Limb (tissue), 2 donors: ENCODE results near the gene TAF11L11.
"Not testable (repeated sequence)": the region's sequence is repeated elsewhere in the genome, so short reads cannot be mapped to it uniquely, and the experiment has no call there.

ENCODE experiments used
- DNase-seq, 2 donors: peaks; one replicate each; pipeline ENCODE4 v3.0.0-alpha.2; 2016; ENCODE audit errors: extremely low spot score in 2 of 2

Gene TAF11L11

DNA sequence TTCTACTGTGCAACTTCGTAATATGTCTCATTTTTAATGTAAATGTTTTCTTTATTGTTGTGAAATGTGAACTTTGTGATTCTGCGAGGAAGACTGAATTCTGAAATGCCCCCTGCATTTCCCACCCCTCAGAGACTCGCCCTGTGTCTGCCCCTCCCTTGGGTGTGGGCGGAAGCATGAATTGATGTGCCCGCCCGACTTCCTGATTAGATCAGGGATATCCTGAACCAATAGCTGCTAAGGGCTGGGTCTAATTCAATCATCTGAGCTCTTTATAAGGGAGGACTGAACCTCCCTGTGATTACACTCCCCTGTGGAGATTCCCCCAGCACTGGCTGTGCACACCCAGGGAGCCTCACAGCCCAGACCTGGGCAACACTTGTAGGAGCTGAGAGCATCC lies at the start of gene TAF11L11:
TAF11L11 (plus strand) TSS at position 304 of the 400 bp plus-strand sequence.
- DNase-seq: not testable (repeated sequence)

- DNase-seq: not testable (repeated sequence)
Measured at GRCh38 chr5:17585658-17586057, 18.3 kb upstream of the TAF11L11 start, which contains the start of gene TAF11L7. TSS of gene TAF11L7 (minus strand) at chr5:17585758.

- not testable (repeated sequence) for DNase-seq
Measured at GRCh38 chr5:17590860-17591259, 13.1 kb upstream of the TAF11L11 start, which contains the start of gene TAF11L8. TSS of gene TAF11L8 (minus strand) at chr5:17590960.

DNA sequence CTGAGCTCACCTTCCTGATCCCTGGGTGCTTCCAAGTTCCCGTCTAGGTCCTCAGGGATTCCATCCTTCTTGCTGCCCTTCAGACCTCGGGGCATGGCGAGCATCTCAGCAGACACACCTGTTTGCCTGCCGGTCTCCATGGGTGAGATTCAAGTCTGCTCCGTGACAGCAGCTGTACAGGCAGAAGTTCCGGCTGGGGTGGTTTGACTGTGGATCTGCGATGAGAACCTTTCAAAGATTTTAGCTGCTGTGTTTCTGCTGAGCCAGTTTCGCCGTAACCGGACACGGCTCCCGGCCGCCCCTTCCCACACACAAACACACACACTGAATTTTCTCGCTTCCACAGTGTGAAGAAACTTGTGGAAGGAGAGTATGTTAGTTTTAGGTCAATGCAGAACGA lies 9.7 kb upstream of the TAF11L11 start, which contains the start of gene TAF11L9:
TAF11L9 (minus strand) TSS at position 140 of the 400 bp plus-strand sequence.
- not testable (repeated sequence) for DNase-seq

- not testable (repeated sequence) for DNase-seq
Measured at GRCh38 chr5:17597728-17598127, 6.3 kb upstream of the TAF11L11 start, which contains the start of gene TAF11L10. TSS of gene TAF11L10 (minus strand) at chr5:17597828.

DNA sequence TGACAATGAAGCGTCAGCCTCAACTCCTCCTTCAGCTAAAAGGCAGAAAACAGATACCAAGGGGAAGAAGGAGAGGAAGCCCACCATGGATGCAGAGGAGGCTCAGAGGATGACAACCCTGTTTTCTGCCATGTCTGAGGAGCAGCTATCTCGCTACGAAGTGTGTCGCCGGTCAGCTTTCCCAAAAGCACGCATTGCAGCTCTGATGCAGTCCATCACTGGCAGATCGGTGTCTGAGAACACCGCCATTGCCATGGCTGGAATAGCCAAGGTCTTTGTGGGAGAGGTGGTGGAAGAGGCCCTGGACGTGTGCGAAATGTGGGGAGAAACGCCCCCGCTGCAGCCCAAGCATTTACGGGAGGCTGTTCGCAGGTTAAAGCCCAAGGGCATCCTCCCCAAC lies 968 bp downstream of the TAF11L11 start:
- no peak for DNase-seq

- not testable (repeated sequence) for DNase-seq
Measured at GRCh38 chr5:17607461-17607860, 3.5 kb downstream of the TAF11L11 start.

GRCh38 chr5:17610092-17610491 lies 6.1 kb downstream of the TAF11L11 start, which contains the start of gene TAF11L12:
TSS of gene TAF11L12 (plus strand) at chr5:17610392.
- not testable (repeated sequence) for DNase-seq

DNA sequence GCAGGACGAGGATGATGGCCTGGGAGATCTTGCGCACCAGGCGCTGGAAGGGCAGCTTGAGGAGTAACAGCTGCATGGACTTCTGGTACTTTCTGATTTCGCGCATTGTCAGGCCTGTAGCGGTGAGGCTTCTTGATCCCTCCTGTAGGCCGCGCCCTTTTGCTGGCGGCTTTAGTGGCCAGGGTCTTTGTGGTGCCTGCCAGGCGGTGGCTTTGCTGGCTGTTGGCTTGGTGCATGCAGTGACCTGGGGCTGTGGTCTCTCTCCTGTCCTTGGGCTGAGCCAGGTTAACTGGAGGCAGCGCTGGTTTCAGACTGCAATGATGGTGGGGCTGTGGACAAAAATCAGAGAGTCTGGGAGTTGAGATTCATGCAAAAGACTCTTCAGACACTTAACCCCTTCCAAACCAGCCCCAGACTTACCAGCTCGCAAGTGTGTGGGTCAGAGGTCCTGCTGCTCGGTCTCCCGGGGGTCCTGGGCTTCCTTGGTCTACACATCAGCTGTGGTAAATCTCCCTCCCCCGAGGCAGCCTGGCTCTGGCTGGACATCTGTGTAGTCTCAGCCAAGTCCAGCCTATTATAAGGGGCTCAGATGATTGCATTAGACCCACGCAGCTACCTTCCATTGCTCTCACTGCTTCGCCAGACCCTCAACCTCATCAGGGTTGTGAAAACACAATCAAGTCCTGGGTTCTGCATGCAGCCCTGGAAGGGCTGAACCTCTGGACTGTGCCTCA lies 11.1 kb downstream of the TAF11L11 start:
- no peak for DNase-seq

DNA sequence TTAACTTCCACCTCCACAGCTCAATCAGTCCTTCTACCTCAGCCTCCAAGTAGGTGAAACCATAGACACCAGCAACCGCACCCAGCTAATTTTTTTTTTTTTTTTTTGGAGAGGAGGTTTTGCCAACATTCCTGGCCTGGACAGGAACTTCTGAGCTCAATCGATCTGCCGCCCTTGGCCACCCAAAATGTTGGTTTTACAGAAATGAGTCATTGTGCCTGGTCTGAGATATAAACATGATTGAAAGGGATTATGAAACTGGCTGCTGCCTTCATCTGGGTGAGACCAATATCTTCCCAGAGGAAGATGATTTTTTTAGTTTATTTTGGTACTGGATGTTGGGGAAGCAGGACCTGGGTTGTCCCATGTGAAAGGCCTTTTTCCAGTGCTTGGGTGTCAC lies 15.4 kb downstream of the TAF11L11 start:
- no peak for DNase-seq

- DNase-seq: no peak
Measured at GRCh38 chr5:17620627-17621026, 16.6 kb downstream of the TAF11L11 start.

GRCh38 chr5:17625686-17626085 lies 21.7 kb downstream of the TAF11L11 start:
- DNase-seq: no peak

DNA sequence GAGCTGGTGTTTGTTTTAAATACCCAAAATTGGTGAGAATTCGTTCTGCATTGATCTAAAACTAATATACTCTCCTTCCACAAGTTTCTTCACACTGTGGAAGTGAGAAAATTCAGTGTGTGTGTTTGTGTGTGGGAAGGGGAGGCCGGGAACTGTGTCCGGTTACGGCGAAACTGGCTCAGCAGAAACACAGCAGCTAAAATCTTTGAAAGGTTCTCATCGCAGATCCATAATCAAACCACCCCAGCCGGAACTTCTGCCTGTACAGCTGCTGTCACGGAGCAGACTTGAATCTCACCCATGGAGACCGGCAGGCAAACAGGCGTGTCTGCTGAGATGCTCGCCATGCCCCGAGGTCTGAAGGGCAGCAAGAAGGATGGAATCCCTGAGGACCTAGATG lies 27.8 kb downstream of the TAF11L11 start, which contains the start of gene TAF11L13:
TAF11L13 (plus strand) TSS at position 301 of the 400 bp plus-strand sequence.
- DNase-seq: not testable (repeated sequence)

GRCh38 chr5:17634160-17634559 lies 30.2 kb downstream of the TAF11L11 start, which contains the start of gene TAF11L14:
TSS of gene TAF11L14 (plus strand) at chr5:17634460.
- DNase-seq: no peak

- DNase-seq: not testable (repeated sequence)
Measured at GRCh38 chr5:17649232-17649631, 45.2 kb downstream of the TAF11L11 start.

- DNase-seq: not testable (repeated sequence)
Measured at GRCh38 chr5:17655201-17655759, 51.3 kb downstream of the TAF11L11 start.
